GM18498 (cell line): ENCODE data around the gene RAPGEF5.

ENCODE experiments used
- ATAC-seq: cut with Tn5 transposase; IDR thresholded peaks from one replicate; pipeline ENCODE4 v1.9.1; 2021; ENCODE audit warnings: mild to moderate bottlenecking, moderate library complexity; ENCODE audit not compliant: unreplicated experiment

Gene RAPGEF5

GRCh38 chr7:22356701-22357310, at the start of gene RAPGEF5:
Gene RAPGEF5 (minus strand): TSS chr7:22357154. CDS start chr7:22357060, 94 bp downstream.
- ATAC-seq: peak; percentile 76

GRCh38 chr7:22406715-22407114, 49.8 kb upstream of the RAPGEF5 start:
- no peak for ATAC-seq

GRCh38 chr7:22404421-22405023, 47.6 kb upstream of the RAPGEF5 start:
- no peak for ATAC-seq

GRCh38 chr7:22403344-22403743, 46.4 kb upstream of the RAPGEF5 start:
- ATAC-seq: no peak

- ATAC-seq: peak; percentile 48
Observed at GRCh38 chr7:22402250-22402649, 45.3 kb upstream of the RAPGEF5 start.

- ATAC-seq: no peak
Observed at GRCh38 chr7:22400936-22401553, 44.1 kb upstream of the RAPGEF5 start.

- ATAC-seq: no peak
Observed at GRCh38 chr7:22400150-22400814, 43.3 kb upstream of the RAPGEF5 start.

- no peak for ATAC-seq
Observed at GRCh38 chr7:22399546-22399945, 42.6 kb upstream of the RAPGEF5 start.

- ATAC-seq: no peak
Observed at GRCh38 chr7:22399091-22399490, 42.1 kb upstream of the RAPGEF5 start.

GRCh38 chr7:22397981-22398380, 41.0 kb upstream of the RAPGEF5 start:
- ATAC-seq: no peak

- no peak for ATAC-seq
Observed at GRCh38 chr7:22395222-22395621, 38.3 kb upstream of the RAPGEF5 start.

GRCh38 chr7:22394739-22395138, 37.8 kb upstream of the RAPGEF5 start:
- ATAC-seq: no peak

GRCh38 chr7:22393913-22394729, 37.2 kb upstream of the RAPGEF5 start:
- no peak for ATAC-seq

- ATAC-seq: no peak
Observed at GRCh38 chr7:22390516-22390915, 33.6 kb upstream of the RAPGEF5 start.

GRCh38 chr7:22389892-22390291, 32.9 kb upstream of the RAPGEF5 start:
- ATAC-seq: no peak

GRCh38 chr7:22387583-22387982, 30.6 kb upstream of the RAPGEF5 start:
- no peak for ATAC-seq

- ATAC-seq: peak; percentile 64
Observed at GRCh38 chr7:22386865-22387264, 29.9 kb upstream of the RAPGEF5 start.

- ATAC-seq: peak; percentile 79
Observed at GRCh38 chr7:22386206-22386858, 29.4 kb upstream of the RAPGEF5 start.

- ATAC-seq: peak; percentile 33
Observed at GRCh38 chr7:22385326-22385725, 28.4 kb upstream of the RAPGEF5 start.

GRCh38 chr7:22380333-22380732, 23.4 kb upstream of the RAPGEF5 start:
- ATAC-seq: no peak
